ENCODE measurements around the gene ZFR.

DNA sequence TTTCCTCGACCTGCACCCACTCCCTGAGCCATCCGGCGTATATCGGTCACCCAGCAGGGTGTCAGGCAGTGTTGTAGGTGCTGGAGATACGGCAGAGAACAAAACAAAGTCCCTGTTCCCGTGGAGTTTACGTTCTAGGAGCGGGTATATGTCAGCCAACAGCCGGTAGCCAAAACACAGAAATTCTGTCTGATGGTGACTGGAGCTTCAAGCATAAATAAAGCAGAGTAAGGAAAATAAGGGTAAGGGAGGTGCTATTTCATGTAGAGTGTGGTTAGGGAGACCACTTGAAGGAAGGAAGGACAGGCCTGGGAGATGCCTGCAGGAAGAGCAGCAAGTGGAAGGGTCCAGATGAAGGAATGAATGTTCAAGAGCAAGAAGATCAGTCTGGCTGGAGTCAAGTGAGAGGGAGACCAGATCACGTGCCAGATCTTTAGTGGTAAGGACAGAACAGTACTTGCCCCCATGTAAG, 783 bp upstream of the ZFR start:
- TF ChIP-seq, protein P1, sequence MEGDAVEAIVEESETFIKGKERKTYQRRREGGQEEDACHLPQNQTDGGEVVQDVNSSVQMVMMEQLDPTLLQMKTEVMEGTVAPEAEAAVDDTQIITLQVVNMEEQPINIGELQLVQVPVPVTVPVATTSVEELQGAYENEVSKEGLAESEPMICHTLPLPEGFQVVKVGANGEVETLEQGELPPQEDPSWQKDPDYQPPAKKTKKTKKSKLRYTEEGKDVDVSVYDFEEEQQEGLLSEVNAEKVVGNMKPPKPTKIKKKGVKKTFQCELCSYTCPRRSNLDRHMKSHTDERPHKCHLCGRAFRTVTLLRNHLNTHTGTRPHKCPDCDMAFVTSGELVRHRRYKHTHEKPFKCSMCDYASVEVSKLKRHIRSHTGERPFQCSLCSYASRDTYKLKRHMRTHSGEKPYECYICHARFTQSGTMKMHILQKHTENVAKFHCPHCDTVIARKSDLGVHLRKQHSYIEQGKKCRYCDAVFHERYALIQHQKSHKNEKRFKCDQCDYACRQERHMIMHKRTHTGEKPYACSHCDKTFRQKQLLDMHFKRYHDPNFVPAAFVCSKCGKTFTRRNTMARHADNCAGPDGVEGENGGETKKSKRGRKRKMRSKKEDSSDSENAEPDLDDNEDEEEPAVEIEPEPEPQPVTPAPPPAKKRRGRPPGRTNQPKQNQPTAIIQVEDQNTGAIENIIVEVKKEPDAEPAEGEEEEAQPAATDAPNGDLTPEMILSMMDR (IDR thresholded peaks at IDR 0.05), result no peak
- no peak for TF ChIP-seq POLR2A (IDR thresholded peaks at IDR 0.05)

Measured in lower leg skin (tissue), 3 donors.